ENCODE data around the gene RAB28. TPM values are rescaled to one million over a fixed set of nuclear protein-coding genes. Genes with fewer than 3 reads are reported as not detected.

Gene RAB28
- total and polyA plus RNA-seq, 2 of the 8 experiments (the other 6 are each of a cell fraction or from before 2014, with no cell fraction given) = 16.0 to 18.7 TPM

DNA sequence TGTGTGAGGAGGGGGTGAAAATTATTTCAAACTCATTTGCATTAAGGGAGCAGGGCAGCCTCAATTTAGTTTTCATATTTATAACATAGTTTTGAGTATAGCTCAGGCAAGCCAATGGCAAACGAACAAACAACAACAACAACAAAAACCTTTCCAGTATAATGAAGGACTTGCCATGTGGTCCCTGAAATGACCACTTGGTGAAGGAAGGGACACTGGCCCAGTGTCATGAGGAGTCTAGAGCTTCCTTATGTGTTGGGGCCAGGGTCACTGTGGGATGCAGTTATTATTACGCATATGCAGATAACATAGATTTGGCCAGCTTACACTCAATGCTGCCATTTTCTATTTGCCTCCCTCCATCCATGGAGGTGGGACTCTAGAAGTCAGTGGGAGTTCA is 36.9 kb upstream of the RAB28 start:
- 80% methylated on average over 2 of the region's 2 CpGs; no CpG with 5 or more reads in 1 of the 2 experiments for WGBS, 2 experiments (ENCODE audit: extremely low coverage in 1 of 2, insufficient coverage in 1 of 2, insufficient read length in 1 of 2, insufficient replicate concordance in 2 of 2, low coverage in 1 of 2, low lambda C conversion rate in 2 of 2, missing lambda C conversion rate in 1 of 2)
- CTCF ChIA-PET (ENCODE audit: partially characterized antibody) = interaction anchor here (0.6 to 13.6 kb wide), 8 partner anchors 7 to 669 kb away, joined by 3 to 132 read pairs (median 6); partner anchors contain the start of gene NKX3-2

More for the DNA sequence above, 36.9 kb upstream of the RAB28 start:
- Histone ChIP-seq H2BK15ac (ENCODE audit: low read length) (no peak overlapping the region), H3K4me1 (replicated peaks in 1 of 4; ENCODE audit: control insufficient read depth in 3 of 4, insufficient read depth in 4 of 4, low read length in 3 of 4) (peaks cover 4 to 16% (median 12%) of the 10 kb centered on the region in 4 experiments), H3K4ac (replicated peaks; ENCODE audit: insufficient read length, low read depth, low read length) (no peak overlapping the region), H2AK5ac (ENCODE audit: low read depth, low read length) (no peak overlapping the region), H3K9me3 (ENCODE audit: insufficient read depth in 2 of 2, low read depth in 1 of 2, low read length in 1 of 2) (peaks cover 8 to 14% of the 10 kb centered on the region in 2 experiments), H4K5ac (ENCODE audit: insufficient read length, low read depth, low read length) (no peak overlapping the region), H3K27ac (ENCODE audit: low read depth, low read length) (no peak overlapping the region), H2AFZ (ENCODE audit: low read length) (no peak overlapping the region), H2BK5ac (ENCODE audit: low read depth, low read length) (no peak overlapping the region), H3K23me2 (ENCODE audit: low read depth, low read length) (peaks cover 4% of the 10 kb centered on the region; the same call in 1 of the 2 replicates), H4K8ac (ENCODE audit: extremely low read depth, insufficient read depth, low read length) (no peak overlapping the region), H2BK20ac (ENCODE audit: low read length) (no peak overlapping the region), H3K79me1 (ENCODE audit: low read depth, low read length) (no peaks in the 10 kb centered on the region), H3K27me3 (replicated peaks in 1 of 4; ENCODE audit: control insufficient read depth in 3 of 4, extremely low read depth in 1 of 4, insufficient read depth in 3 of 4, low read length in 3 of 4) (peaks cover 49 to 58% (median 53%) of the 10 kb centered on the region in 4 experiments), H3K4me3 (ENCODE audit: extremely low read depth in 1 of 4, insufficient read depth in 2 of 4, low read depth in 3 of 4, low read length in 4 of 4) (no peak overlapping the region), H4K20me1 (replicated peaks in 1 of 2; ENCODE audit: control insufficient read depth in 1 of 2, insufficient read depth in 2 of 2, low read length in 2 of 2) (peaks cover 3 to 4% of the 10 kb centered on the region in 2 experiments), H3K14ac (ENCODE audit: insufficient read length) (no peak overlapping the region), H3K56ac (replicated peaks; ENCODE audit: insufficient read length, low read depth, low read length) (no peak overlapping the region), H3K9ac (replicated peaks in 1 of 4; ENCODE audit: extremely low read depth in 1 of 4, low read depth in 3 of 4, low read length in 3 of 4) (no peak overlapping the region), H3K36me3 (ENCODE audit: control insufficient read depth in 2 of 4, insufficient read depth in 4 of 4, low read length in 3 of 4) (peaks cover 0 to 9% (median 2%) of the 10 kb centered on the region in 4 experiments; a peak in 2 of 8 replicates), H3K79me2 (ENCODE audit: control insufficient read depth in 1 of 2, insufficient read depth in 2 of 2, low read length in 2 of 2) (no peaks in the 10 kb centered on the region), H2BK12ac (ENCODE audit: low read depth, low read length) (no peak overlapping the region), H3K23ac (ENCODE audit: insufficient read length) (no peak overlapping the region), H2BK120ac (replicated peaks; ENCODE audit: low read depth, low read length) (no peak overlapping the region), H3K18ac (ENCODE audit: extremely low read depth, low read length) (no peak overlapping the region), H3K4me2 (ENCODE audit: insufficient read depth in 1 of 2, low read depth in 2 of 2, low read length in 2 of 2) (no peak overlapping the region), H4K91ac (replicated peaks; ENCODE audit: insufficient read length, low read length) (no peak overlapping the region)
- DNase-seq (ENCODE audit: low read depth in 1 of 2, low spot score in 2 of 2) (no peak), FAIRE-seq (no peak)
- TF ChIP-seq YY1 (IDR thresholded peaks at IDR 0.05; ENCODE audit: low read depth, low read length) (no peak), EP300 (IDR thresholded peaks at IDR 0.05; ENCODE audit: borderline replicate concordance in 1 of 2, low read depth in 2 of 2, low read length in 2 of 2) (no peak)
- TF ChIP-seq, protein P1, sequence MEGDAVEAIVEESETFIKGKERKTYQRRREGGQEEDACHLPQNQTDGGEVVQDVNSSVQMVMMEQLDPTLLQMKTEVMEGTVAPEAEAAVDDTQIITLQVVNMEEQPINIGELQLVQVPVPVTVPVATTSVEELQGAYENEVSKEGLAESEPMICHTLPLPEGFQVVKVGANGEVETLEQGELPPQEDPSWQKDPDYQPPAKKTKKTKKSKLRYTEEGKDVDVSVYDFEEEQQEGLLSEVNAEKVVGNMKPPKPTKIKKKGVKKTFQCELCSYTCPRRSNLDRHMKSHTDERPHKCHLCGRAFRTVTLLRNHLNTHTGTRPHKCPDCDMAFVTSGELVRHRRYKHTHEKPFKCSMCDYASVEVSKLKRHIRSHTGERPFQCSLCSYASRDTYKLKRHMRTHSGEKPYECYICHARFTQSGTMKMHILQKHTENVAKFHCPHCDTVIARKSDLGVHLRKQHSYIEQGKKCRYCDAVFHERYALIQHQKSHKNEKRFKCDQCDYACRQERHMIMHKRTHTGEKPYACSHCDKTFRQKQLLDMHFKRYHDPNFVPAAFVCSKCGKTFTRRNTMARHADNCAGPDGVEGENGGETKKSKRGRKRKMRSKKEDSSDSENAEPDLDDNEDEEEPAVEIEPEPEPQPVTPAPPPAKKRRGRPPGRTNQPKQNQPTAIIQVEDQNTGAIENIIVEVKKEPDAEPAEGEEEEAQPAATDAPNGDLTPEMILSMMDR (IDR thresholded peaks at IDR 0.05; ENCODE audit: control extremely low read depth in 1 of 3, insufficient read depth in 1 of 3, low read depth in 1 of 3, low read length in 3 of 3) = peak in 1 of 3 experiments; percentile 21; a peak in 1 of 4 replicates
- POLR2A ChIA-PET (ENCODE audit: partially characterized antibody) = interaction anchor here (0.7 kb wide), 1 partner anchor 13 kb away, joined by 3 read pairs; no protein-coding TSS in a partner anchor

Measured in H1 (cell line).